NCI-H526 (cell line): Measurements from ENCODE around the gene LAMTOR2.
"Not testable (repeated sequence)": the region's sequence is repeated elsewhere in the genome, so short reads cannot be mapped to it uniquely, and the experiment has no call there.

Experiments
- DNase-seq, 2 experiments: peaks; one replicate each; lab custom pipeline; 2025; lab: John Stamatoyannopoulos, UW

LAMTOR2 gene

GRCh38 chr1:156054500-156055280 lies at the start of gene LAMTOR2:
TSS of gene LAMTOR2 (plus strand) at chr1:156054782. CDS start at chr1:156054890, 108 bp downstream.
- peak; percentile 99 to 100 for DNase-seq

GRCh38 chr1:156004843-156005584 lies 49.6 kb upstream of the LAMTOR2 start:
- no peak for DNase-seq

GRCh38 chr1:156006666-156007376 lies 47.8 kb upstream of the LAMTOR2 start:
- no peak for DNase-seq

GRCh38 chr1:156009404-156009803 lies 45.2 kb upstream of the LAMTOR2 start:
- no peak for DNase-seq

GRCh38 chr1:156012051-156012817 lies 42.3 kb upstream of the LAMTOR2 start:
- no peak for DNase-seq

- no peak for DNase-seq
Measured at GRCh38 chr1:156014829-156015228, 39.8 kb upstream of the LAMTOR2 start.

GRCh38 chr1:156019946-156020292 lies 34.7 kb upstream of the LAMTOR2 start:
- DNase-seq: no peak

GRCh38 chr1:156020293-156021092 lies 34.1 kb upstream of the LAMTOR2 start, which contains the start of gene SSR2:
TSS of gene SSR2 (minus strand) at chr1:156020951. CDS start at chr1:156020167, 784 bp downstream.
- DNase-seq: peak; percentile 96 to 99

- no peak for DNase-seq
Measured at GRCh38 chr1:156021093-156021428, 33.5 kb upstream of the LAMTOR2 start.

- no peak for DNase-seq
Measured at GRCh38 chr1:156021954-156022353, 32.6 kb upstream of the LAMTOR2 start.

- no peak for DNase-seq
Measured at GRCh38 chr1:156024801-156025200, 29.8 kb upstream of the LAMTOR2 start.

- DNase-seq: peak; percentile 76 to 88
Measured at GRCh38 chr1:156025876-156026275, 28.7 kb upstream of the LAMTOR2 start.

GRCh38 chr1:156026588-156026987 lies 28.0 kb upstream of the LAMTOR2 start:
- no peak for DNase-seq

- DNase-seq: no peak
Measured at GRCh38 chr1:156033011-156033410, 21.6 kb upstream of the LAMTOR2 start.

- not testable (repeated sequence) for DNase-seq
Measured at GRCh38 chr1:156034991-156035390, 19.6 kb upstream of the LAMTOR2 start.

- DNase-seq: no peak
Measured at GRCh38 chr1:156042828-156043227, 11.8 kb upstream of the LAMTOR2 start.

- no peak for DNase-seq
Measured at GRCh38 chr1:156045076-156045475, 9.5 kb upstream of the LAMTOR2 start.

GRCh38 chr1:156048663-156049258 lies 5.8 kb upstream of the LAMTOR2 start:
- no peak for DNase-seq

- no peak for DNase-seq
Measured at GRCh38 chr1:156050376-156050775, 4.2 kb upstream of the LAMTOR2 start.

- no peak for DNase-seq
Measured at GRCh38 chr1:156051011-156051725, 3.4 kb upstream of the LAMTOR2 start.
